HG03520 (cell line): Measurements from ENCODE around the gene MMAB.
"Not testable (repeated sequence)": the region's sequence is repeated elsewhere in the genome, so short reads cannot be mapped to it uniquely, and the experiment has no call there.

Experiments used
- ATAC-seq: cut with Tn5 transposase; IDR thresholded peaks from one replicate; pipeline ENCODE4 v1.9.1; 2021; ENCODE audit warnings: mild to moderate bottlenecking, moderate library complexity; ENCODE audit not compliant: unreplicated experiment

MMAB gene

GRCh38 chr12:109604132-109604585 is 30.9 kb upstream of the MMAB start:
- ATAC-seq = no peak

DNA sequence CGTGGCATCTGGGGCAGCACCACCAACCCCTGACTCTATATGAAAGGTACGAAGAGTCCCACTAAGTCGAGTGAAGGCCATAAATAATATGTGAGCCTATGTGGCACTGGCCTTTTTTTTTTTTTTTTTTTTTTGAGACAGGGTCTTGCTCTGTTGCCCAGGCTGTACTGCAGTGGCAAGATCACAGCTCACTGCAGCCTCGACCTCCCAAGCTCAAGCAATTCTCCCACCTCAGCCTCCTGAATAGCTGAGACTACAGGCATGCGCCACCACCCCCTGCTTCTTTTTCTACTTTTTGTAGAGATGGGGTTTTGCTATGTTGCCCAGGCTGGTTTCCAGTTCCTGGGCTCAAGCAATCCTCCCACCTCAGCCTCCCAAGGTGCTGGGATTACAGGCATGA is 28.8 kb upstream of the MMAB start:
- ATAC-seq = not testable (repeated sequence)

- ATAC-seq = no peak
Measured at GRCh38 chr12:109601557-109601956, 28.3 kb upstream of the MMAB start.

- no peak for ATAC-seq
Measured at GRCh38 chr12:109600995-109601394, 27.7 kb upstream of the MMAB start.

- ATAC-seq = no peak
Measured at GRCh38 chr12:109600481-109600880, 27.2 kb upstream of the MMAB start.

GRCh38 chr12:109599087-109599486 is 25.8 kb upstream of the MMAB start:
- ATAC-seq = no peak

DNA sequence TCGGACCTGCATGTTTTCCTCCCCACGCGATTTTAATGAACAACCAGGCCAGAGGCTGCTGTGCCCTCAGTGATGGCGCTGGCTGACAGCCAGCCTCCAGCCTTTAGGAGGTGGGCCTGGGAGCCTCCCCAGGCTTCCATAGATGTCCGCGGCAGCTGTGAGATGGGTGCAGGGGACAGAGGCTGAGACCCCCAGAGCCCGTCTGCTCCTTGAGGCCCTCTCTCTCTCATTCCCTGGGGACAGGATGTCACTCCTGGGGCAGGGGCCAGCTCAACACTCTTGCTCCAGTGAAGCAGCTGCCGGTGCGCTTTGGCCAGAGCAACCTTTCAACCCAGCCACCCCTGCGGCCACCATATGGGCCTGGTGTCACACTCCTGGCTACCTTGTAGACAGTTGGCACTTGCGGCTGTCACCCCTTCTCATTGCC is 25.1 kb upstream of the MMAB start:
- no peak for ATAC-seq

GRCh38 chr12:109597795-109598427 is 24.6 kb upstream of the MMAB start:
- ATAC-seq = no peak

- no peak for ATAC-seq
Measured at GRCh38 chr12:109597414-109597794, 24.1 kb upstream of the MMAB start.

- no peak for ATAC-seq
Measured at GRCh38 chr12:109596418-109597244, 23.3 kb upstream of the MMAB start.

- no peak for ATAC-seq
Measured at GRCh38 chr12:109595321-109595902, 22.1 kb upstream of the MMAB start.

- no peak for ATAC-seq
Measured at GRCh38 chr12:109594556-109595317, 21.4 kb upstream of the MMAB start.

DNA sequence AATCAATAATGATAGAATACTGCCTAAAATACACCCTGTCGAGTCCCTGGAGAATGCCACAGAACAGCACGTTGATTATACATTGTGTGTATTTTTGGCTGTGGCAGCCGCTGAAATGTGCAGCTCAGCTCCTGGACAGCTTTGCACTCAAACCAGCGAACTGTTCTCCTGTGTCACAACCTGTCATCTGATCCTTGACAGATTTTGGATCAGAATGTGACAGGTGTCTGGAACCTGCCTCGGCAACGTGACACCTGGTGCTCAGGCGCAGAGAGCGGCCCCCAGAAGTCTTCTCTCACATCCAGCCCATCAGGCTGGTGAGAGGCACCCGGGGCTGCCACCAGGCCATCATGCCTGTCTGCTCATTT is 19.6 kb upstream of the MMAB start:
- ATAC-seq = no peak

- no peak for ATAC-seq
Measured at GRCh38 chr12:109592195-109592904, 19.0 kb upstream of the MMAB start.

DNA sequence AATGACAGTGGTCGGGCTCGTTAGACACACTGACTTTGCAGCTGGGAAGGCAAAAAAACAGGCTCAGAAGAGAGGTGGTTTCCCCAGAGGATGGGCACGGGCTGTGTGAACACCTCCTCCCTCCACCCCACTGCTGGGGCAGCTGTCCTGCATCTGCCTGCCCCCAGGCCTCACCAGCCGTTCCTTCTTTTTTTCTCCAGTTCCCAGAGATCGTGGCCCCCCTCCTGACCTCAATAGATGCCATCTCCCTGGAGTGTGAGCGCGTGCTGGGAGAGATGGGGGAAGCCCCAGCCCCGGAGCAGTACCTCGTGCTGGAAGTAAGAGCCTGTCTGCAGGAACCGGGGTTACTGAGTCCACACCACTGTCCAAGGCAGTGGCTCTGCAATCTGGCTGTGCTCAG is 17.7 kb upstream of the MMAB start:
- no peak for ATAC-seq

- ATAC-seq = no peak
Measured at GRCh38 chr12:109590566-109590965, 17.3 kb upstream of the MMAB start.

GRCh38 chr12:109589691-109590245 is 16.5 kb upstream of the MMAB start:
- no peak for ATAC-seq

GRCh38 chr12:109589240-109589590 is 15.9 kb upstream of the MMAB start:
- ATAC-seq = no peak

DNA sequence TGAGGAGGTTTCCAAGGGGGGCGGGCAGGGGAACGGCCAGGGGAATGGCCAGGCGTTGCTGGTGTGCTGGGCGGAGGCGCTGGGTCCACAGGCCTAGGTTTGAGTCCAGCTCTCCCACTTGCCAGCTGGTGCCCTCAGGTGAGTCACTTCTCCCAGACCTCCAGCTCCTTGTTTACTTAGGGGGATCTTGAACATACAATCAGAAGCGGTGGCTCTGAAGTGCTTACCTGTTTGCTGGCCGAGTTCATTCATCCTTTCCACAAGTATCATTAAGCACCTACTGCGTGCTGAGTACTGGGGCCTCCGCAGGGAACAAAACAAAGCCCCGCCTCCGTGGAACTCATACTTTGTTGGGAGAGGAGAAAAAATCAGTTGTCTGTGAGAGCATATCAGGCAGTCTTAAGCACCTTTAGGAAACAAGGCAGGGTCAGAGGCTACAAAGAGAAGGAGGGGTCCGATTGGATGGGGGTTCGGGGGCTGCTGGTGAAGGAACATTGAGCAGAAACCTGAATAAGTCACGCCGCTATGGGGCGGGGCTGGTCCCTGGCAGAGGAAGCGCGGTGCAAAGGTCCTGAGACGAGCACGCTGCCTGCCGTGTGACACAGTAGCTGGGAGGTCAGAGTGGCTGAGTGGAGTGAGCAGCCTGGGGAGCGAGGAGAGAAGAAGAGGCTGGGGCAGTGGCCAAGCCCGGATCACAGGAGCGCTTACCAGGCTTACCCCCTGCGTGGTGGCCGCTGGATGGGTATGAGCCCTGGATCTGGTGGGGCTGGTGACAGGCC is 15.3 kb upstream of the MMAB start:
- no peak for ATAC-seq

DNA sequence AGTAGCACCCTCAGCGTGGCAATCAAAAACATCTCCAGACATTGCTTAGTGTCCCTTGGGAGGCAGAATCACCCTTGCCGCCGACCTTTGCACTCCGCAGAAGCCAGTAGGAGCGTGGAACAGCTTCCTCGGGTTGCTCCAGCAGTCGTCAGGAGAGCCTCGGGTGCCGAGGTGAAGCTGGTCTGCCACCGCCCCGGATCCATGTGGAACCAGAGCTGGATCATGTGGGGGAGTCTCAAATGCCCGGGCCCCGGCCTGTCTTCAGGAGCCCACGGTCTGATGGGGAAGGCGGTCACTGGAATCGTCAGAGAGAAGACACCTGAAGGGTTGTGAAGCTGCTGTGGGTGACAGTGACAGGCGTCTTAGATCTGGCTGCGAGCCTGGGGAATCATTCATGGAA is 14.6 kb upstream of the MMAB start:
- no peak for ATAC-seq
